ENCODE measurements around the gene IQUB.
"Not testable (repeated sequence)": the region's sequence is repeated elsewhere in the genome, so short reads cannot be mapped to it uniquely, and the experiment has no call there.

Gene IQUB

DNA sequence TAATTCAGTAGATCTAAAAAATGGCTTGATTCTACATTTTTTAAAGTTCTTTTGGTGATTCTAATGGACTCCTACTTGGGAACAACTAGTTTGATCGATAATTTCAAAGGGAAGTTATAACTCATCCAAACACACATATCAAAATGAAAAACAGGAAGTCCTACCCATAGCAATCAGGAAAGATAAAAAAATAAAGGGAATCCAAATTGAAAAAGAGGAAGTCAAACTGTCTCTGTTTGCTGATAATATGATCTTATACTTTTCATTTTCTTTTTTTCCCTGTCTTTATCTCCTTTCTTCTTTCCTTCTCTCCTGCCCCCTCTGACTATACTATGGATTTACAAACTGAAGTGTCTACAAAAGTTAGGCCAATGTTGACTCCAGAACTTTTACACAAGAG, 118.8 kb downstream of the IQUB start:
- no peak for DNase-seq (ENCODE audit: low read depth in 2 of 2)

DNA sequence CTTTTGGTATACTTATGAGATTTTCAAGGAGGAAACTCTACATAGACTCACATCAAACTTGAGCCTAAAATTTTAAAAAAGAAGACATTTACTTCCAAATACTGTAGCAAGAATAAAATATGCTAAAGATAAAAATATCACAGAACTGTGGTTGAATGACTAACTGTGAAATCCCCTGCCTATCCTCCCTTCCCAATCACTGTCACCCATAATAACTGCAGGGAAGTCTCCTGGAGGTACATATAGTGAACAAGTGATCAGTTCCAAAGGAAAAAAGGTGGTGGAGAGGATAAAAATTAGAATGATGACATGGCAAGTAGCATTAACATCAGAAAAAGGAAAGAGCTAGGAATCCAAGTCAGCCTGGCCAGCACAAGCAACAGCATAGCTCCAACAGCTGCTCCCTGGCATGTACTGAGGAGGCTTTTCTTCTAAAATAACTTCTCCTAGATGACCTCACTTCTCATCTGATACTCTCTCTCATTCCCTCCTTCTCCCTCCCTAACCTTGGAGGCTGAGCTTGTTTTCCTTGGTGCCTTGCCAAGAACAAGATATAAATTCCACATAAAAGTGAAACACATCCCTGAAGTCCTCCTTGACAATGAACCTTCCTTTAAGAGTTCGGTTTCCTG, 124.0 kb downstream of the IQUB start:
- no peak for DNase-seq (ENCODE audit: low read depth in 2 of 2)

DNA sequence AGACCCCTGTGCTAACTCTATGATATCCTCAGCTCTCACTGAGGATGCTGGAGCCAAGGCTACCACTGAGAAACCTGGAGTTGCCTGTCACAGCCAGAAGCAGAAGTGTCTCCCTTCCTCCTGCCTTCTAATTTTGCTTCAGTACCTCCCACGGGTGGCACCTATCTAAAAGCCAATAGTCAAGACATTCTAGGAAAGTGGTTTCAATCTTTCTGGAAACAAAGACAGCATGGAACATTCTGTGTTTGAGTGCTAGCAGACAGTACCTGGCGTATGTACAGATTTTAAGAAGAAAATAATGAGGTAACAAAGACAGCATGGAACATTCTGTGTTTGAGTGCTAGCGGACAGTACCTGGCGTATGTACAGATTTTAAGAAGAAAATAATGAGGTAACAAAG, 126.4 kb downstream of the IQUB start:
- not testable (repeated sequence) for DNase-seq (ENCODE audit: low read depth in 2 of 2)
